ENCODE results near the gene ALK. TPM values are rescaled to one million over a fixed set of nuclear protein-coding genes. Genes with fewer than 3 reads are reported as not detected.

Gene ALK
- total and polyA plus RNA-seq, 2 experiments from 2014 or later: 0.35 TPM; not detected in 1

DNA sequence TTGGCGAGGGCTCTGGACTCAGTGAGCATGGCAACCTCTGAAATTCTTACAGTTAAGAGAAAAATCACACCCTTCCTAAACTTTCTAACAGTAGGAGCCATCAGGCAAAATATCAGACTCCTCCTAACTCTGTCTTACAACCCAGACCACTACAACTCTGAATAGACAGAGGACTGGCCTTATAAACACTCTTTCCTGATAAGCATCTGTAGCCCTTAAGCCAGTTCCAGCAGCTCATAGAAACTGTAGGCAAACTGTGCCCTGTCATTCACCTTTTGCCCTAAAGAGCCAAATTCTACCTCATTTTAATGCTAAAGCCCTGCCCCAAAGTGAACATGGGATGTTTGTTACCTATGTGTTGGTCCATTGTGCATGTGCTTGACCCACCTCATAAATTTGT is 304.8 kb downstream of the ALK start:
- H3K9me3 Mint-ChIP-seq: no peaks in the 10 kb centered on the region; the same call in 2 of the 3 replicates
- Histone ChIP-seq H4K20me1 (replicated peaks; ENCODE audit: insufficient read depth) (no peaks in the 10 kb centered on the region), H3K4me1 (ENCODE audit: insufficient read depth) (peaks cover 3% of the 10 kb centered on the region; the same call in 1 of the 2 replicates), H2AFZ (peak overlapping the region; percentile 69), H3F3A (replicated peaks; ENCODE audit: low read depth) (no peaks in the 10 kb centered on the region), H3K27ac (ENCODE audit: low read depth) (no peak overlapping the region), H3K36me3 (ENCODE audit: insufficient read depth) (no peaks in the 10 kb centered on the region), H3K79me2 (replicated peaks; ENCODE audit: insufficient read depth) (no peaks in the 10 kb centered on the region), H3K4me2 (no peak overlapping the region), H3K27me3 (ENCODE audit: insufficient read depth) (no peaks in the 10 kb centered on the region), H3K4me3 (no peak overlapping the region), H3K9me2 (ENCODE audit: insufficient read depth) (0 out of 2 replicates have a peak, but pooled peaks cover 3% of the 10 kb centered on the region)
- peaks cover 29% of the 10 kb centered on the region for H3K4me1 Mint-ChIP-seq
- H3K4me3 Mint-ChIP-seq: no peak overlapping the region
- TF ChIP-seq, protein P1, sequence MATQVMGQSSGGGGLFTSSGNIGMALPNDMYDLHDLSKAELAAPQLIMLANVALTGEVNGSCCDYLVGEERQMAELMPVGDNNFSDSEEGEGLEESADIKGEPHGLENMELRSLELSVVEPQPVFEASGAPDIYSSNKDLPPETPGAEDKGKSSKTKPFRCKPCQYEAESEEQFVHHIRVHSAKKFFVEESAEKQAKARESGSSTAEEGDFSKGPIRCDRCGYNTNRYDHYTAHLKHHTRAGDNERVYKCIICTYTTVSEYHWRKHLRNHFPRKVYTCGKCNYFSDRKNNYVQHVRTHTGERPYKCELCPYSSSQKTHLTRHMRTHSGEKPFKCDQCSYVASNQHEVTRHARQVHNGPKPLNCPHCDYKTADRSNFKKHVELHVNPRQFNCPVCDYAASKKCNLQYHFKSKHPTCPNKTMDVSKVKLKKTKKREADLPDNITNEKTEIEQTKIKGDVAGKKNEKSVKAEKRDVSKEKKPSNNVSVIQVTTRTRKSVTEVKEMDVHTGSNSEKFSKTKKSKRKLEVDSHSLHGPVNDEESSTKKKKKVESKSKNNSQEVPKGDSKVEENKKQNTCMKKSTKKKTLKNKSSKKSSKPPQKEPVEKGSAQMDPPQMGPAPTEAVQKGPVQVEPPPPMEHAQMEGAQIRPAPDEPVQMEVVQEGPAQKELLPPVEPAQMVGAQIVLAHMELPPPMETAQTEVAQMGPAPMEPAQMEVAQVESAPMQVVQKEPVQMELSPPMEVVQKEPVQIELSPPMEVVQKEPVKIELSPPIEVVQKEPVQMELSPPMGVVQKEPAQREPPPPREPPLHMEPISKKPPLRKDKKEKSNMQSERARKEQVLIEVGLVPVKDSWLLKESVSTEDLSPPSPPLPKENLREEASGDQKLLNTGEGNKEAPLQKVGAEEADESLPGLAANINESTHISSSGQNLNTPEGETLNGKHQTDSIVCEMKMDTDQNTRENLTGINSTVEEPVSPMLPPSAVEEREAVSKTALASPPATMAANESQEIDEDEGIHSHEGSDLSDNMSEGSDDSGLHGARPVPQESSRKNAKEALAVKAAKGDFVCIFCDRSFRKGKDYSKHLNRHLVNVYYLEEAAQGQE (IDR thresholded peaks at IDR 0.05; ENCODE audit: unreplicated experiment): no peak
- TF ChIP-seq ZNF331 (CRISPR knock-in tag; IDR thresholded peaks at IDR 0.05; ENCODE audit: low read depth) (no peak), EZH2phosphoT487 (IDR thresholded peaks at IDR 0.05; ENCODE audit: unreplicated experiment) (no peak), EZH2 (IDR thresholded peaks at IDR 0.05; ENCODE audit: low read depth, unreplicated experiment) (no peak), JUNB (IDR thresholded peaks at IDR 0.05; ENCODE audit: unreplicated experiment) (no peak), ZNF114 (CRISPR knock-in tag; IDR thresholded peaks at IDR 0.05) (no peak)
- TF ChIP-seq, protein P2, sequence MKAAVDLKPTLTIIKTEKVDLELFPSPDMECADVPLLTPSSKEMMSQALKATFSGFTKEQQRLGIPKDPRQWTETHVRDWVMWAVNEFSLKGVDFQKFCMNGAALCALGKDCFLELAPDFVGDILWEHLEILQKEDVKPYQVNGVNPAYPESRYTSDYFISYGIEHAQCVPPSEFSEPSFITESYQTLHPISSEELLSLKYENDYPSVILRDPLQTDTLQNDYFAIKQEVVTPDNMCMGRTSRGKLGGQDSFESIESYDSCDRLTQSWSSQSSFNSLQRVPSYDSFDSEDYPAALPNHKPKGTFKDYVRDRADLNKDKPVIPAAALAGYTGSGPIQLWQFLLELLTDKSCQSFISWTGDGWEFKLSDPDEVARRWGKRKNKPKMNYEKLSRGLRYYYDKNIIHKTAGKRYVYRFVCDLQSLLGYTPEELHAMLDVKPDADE (IDR thresholded peaks at IDR 0.05): no peak
- TF ChIP-seq, protein P3, sequence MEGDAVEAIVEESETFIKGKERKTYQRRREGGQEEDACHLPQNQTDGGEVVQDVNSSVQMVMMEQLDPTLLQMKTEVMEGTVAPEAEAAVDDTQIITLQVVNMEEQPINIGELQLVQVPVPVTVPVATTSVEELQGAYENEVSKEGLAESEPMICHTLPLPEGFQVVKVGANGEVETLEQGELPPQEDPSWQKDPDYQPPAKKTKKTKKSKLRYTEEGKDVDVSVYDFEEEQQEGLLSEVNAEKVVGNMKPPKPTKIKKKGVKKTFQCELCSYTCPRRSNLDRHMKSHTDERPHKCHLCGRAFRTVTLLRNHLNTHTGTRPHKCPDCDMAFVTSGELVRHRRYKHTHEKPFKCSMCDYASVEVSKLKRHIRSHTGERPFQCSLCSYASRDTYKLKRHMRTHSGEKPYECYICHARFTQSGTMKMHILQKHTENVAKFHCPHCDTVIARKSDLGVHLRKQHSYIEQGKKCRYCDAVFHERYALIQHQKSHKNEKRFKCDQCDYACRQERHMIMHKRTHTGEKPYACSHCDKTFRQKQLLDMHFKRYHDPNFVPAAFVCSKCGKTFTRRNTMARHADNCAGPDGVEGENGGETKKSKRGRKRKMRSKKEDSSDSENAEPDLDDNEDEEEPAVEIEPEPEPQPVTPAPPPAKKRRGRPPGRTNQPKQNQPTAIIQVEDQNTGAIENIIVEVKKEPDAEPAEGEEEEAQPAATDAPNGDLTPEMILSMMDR (conservative IDR thresholded peaks at IDR 0.05; ENCODE audit: low read depth in 2 of 2): no peak
- TF ChIP-seq, protein P4, sequence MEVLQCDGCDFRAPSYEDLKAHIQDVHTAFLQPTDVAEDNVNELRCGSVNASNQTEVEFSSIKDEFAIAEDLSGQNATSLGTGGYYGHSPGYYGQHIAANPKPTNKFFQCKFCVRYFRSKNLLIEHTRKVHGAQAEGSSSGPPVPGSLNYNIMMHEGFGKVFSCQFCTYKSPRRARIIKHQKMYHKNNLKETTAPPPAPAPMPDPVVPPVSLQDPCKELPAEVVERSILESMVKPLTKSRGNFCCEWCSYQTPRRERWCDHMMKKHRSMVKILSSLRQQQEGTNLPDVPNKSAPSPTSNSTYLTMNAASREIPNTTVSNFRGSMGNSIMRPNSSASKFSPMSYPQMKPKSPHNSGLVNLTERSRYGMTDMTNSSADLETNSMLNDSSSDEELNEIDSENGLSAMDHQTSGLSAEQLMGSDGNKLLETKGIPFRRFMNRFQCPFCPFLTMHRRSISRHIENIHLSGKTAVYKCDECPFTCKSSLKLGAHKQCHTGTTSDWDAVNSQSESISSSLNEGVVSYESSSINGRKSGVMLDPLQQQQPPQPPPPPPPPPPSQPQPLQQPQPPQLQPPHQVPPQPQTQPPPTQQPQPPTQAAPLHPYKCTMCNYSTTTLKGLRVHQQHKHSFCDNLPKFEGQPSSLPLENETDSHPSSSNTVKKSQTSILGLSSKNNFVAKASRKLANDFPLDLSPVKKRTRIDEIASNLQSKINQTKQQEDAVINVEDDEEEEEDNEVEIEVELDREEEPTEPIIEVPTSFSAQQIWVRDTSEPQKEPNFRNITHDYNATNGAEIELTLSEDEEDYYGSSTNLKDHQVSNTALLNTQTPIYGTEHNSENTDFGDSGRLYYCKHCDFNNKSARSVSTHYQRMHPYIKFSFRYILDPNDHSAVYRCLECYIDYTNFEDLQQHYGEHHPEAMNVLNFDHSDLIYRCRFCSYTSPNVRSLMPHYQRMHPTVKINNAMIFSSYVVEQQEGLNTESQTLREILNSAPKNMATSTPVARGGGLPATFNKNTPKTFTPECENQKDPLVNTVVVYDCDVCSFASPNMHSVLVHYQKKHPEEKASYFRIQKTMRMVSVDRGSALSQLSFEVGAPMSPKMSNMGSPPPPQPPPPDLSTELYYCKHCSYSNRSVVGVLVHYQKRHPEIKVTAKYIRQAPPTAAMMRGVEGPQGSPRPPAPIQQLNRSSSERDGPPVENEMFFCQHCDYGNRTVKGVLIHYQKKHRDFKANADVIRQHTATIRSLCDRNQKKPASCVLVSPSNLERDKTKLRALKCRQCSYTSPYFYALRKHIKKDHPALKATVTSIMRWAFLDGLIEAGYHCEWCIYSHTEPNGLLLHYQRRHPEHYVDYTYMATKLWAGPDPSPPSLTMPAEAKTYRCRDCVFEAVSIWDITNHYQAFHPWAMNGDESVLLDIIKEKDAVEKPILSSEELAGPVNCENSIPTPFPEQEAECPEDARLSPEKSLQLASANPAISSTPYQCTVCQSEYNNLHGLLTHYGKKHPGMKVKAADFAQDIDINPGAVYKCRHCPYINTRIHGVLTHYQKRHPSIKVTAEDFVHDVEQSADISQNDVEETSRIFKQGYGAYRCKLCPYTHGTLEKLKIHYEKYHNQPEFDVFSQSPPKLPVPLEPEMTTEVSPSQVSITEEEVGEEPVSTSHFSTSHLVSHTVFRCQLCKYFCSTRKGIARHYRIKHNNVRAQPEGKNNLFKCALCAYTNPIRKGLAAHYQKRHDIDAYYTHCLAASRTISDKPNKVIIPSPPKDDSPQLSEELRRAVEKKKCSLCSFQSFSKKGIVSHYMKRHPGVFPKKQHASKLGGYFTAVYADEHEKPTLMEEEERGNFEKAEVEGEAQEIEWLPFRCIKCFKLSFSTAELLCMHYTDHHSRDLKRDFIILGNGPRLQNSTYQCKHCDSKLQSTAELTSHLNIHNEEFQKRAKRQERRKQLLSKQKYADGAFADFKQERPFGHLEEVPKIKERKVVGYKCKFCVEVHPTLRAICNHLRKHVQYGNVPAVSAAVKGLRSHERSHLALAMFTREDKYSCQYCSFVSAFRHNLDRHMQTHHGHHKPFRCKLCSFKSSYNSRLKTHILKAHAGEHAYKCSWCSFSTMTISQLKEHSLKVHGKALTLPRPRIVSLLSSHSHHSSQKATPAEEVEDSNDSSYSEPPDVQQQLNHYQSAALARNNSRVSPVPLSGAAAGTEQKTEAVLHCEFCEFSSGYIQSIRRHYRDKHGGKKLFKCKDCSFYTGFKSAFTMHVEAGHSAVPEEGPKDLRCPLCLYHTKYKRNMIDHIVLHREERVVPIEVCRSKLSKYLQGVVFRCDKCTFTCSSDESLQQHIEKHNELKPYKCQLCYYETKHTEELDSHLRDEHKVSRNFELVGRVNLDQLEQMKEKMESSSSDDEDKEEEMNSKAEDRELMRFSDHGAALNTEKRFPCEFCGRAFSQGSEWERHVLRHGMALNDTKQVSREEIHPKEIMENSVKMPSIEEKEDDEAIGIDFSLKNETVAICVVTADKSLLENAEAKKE (CRISPR knock-in tag; IDR thresholded peaks at IDR 0.05): no peak
- no peaks in the 10 kb centered on the region for H3K36me3 Mint-ChIP-seq (ENCODE audit: low read depth)
- H3K27me3 Mint-ChIP-seq (ENCODE audit: insufficient read depth, low read depth, poor library complexity): peaks cover 2% of the 10 kb centered on the region
- ATAC-seq (no peak), DNase-seq (ENCODE audit: low spot score) (no peak)
- no peak overlapping the region for H3K27ac Mint-ChIP-seq
